H9 (cell line): ENCODE results near the gene ERVK3-1. TPM values are rescaled to one million over a fixed set of nuclear protein-coding genes. Genes with fewer than 3 reads are reported as not detected.

Experiments used
- DNase-seq: peaks from one replicate; pipeline ENCODE4 v3.0.0-alpha.2; 2017
- H2AFZ ChIP-seq: one replicate; pipeline ENCODE4 v1.6.1; 2013; ENCODE audit warnings: mild to moderate bottlenecking, low read length, control low read depth, moderate library complexity
- H2AK5ac ChIP-seq: 2 replicates; pipeline ENCODE4 v1.6.1; 2013; ENCODE audit warnings: low read length, control low read depth, mixed read lengths; ENCODE audit not compliant: insufficient read length
- H2BK120ac ChIP-seq: one replicate; pipeline ENCODE4 v1.6.1; 2013; ENCODE audit warnings: low read depth, mild to moderate bottlenecking, low read length, control low read depth, inconsistent platforms; ENCODE audit not compliant: poor library complexity, severe bottlenecking
- H2BK12ac ChIP-seq: 2 replicates; pipeline ENCODE4 v1.6.1; 2013; ENCODE audit warnings: low read length, control low read depth, mixed read lengths, low read depth; ENCODE audit not compliant: insufficient read length
- H2BK15ac ChIP-seq: 2 replicates; pipeline ENCODE4 v1.6.1; 2013; ENCODE audit warnings: low read depth, low read length, control low read depth
- H2BK20ac ChIP-seq: one replicate; pipeline ENCODE4 v1.6.1; 2013; ENCODE audit warnings: low read depth, mild to moderate bottlenecking, low read length, control low read depth, inconsistent platforms; ENCODE audit not compliant: poor library complexity, severe bottlenecking
- H2BK5ac ChIP-seq: 2 replicates; pipeline ENCODE4 v1.6.1; 2013; ENCODE audit warnings: low read length, control low read depth, mixed read lengths; ENCODE audit not compliant: insufficient read length
- H3K14ac ChIP-seq: 2 replicates; pipeline ENCODE4 v1.6.1; 2013; ENCODE audit warnings: low read length, control low read depth; ENCODE audit not compliant: insufficient read depth
- H3K18ac ChIP-seq: 2 replicates; pipeline ENCODE4 v1.6.1; 2013; ENCODE audit warnings: low read depth, mild to moderate bottlenecking, mixed read lengths, low read length, control low read depth; ENCODE audit not compliant: insufficient read length
- H3K23ac ChIP-seq: 2 replicates; pipeline ENCODE4 v1.6.1; 2013; ENCODE audit warnings: low read length, control low read depth, mixed read lengths, low read depth; ENCODE audit not compliant: insufficient read length
- H3K23me2 ChIP-seq: 2 replicates; pipeline ENCODE4 v1.6.1; 2013; ENCODE audit warnings: low read depth, mild to moderate bottlenecking, mixed read lengths, low read length, control low read depth; ENCODE audit not compliant: insufficient read length, poor library complexity, severe bottlenecking
- H3K27ac ChIP-seq: 2 replicates; pipeline ENCODE4 v1.5.1; 2013; ENCODE audit warnings: low read length, control low read depth, mixed read lengths, low read depth; ENCODE audit not compliant: insufficient read length
- H3K27me3 ChIP-seq: 2 replicates; pipeline ENCODE4 v1.6.1; 2013; ENCODE audit warnings: low read length, control low read depth, inconsistent platforms; ENCODE audit not compliant: insufficient read depth
- H3K4ac ChIP-seq: 2 replicates; pipeline ENCODE4 v1.6.1; 2013; ENCODE audit warnings: low read depth, mild to moderate bottlenecking, control low read depth, inconsistent platforms, low read length, moderate library complexity
- H3K4me1 ChIP-seq: 2 replicates; pipeline ENCODE4 v1.6.1; 2013; ENCODE audit warnings: low read length, control low read depth, inconsistent platforms; ENCODE audit not compliant: insufficient read depth
- H3K4me2 ChIP-seq: 2 replicates; pipeline ENCODE4 v1.6.1; 2013; ENCODE audit warnings: low read length, control low read depth, mixed read lengths; ENCODE audit not compliant: insufficient read length, insufficient read depth
- H3K56ac ChIP-seq: 2 replicates; pipeline ENCODE4 v1.6.1; 2013; ENCODE audit warnings: low read depth, mild to moderate bottlenecking, mixed read lengths, low read length, control low read depth; ENCODE audit not compliant: insufficient read length
- H3K79me1 ChIP-seq: 2 replicates; pipeline ENCODE4 v1.6.1; 2013; ENCODE audit warnings: low read depth, mild to moderate bottlenecking, moderate library complexity, low read length, control low read depth, inconsistent platforms; ENCODE audit not compliant: insufficient read depth, poor library complexity, severe bottlenecking
- H3K79me2 ChIP-seq: 2 replicates; pipeline ENCODE4 v1.6.1; 2013; ENCODE audit warnings: low read length, control low read depth, inconsistent platforms; ENCODE audit not compliant: insufficient read depth
- H3K9ac ChIP-seq: 2 replicates; pipeline ENCODE4 v1.6.1; 2013; ENCODE audit warnings: low read length, control low read depth, mixed read lengths; ENCODE audit not compliant: insufficient read length; ENCODE audit errors: extremely low read depth
- H3K9me3 ChIP-seq: one replicate; pipeline ENCODE4 v1.6.1; 2013; ENCODE audit warnings: low read depth, low read length, inconsistent platforms; ENCODE audit not compliant: control insufficient read depth
- H3T11ph ChIP-seq: one replicate; pipeline ENCODE4 v1.6.1; 2013; ENCODE audit warnings: mild to moderate bottlenecking, low read length, control low read depth, inconsistent platforms
- H4K20me1 ChIP-seq: one replicate; pipeline ENCODE4 v1.6.1; 2013; ENCODE audit not compliant: control insufficient read depth, insufficient read length, insufficient read depth
- H4K5ac ChIP-seq: 2 replicates; pipeline ENCODE4 v1.6.1; 2013; ENCODE audit warnings: low read depth, mild to moderate bottlenecking, mixed read lengths, low read length, control low read depth; ENCODE audit not compliant: insufficient read length
- H4K8ac ChIP-seq: replicated peaks from 2 replicates; pipeline ENCODE4 v1.6.1; 2013; ENCODE audit warnings: low read length, control low read depth, mixed read lengths, low read depth; ENCODE audit not compliant: insufficient read length
- H4K91ac ChIP-seq: 2 replicates; pipeline ENCODE4 v1.6.1; 2013; ENCODE audit warnings: low read depth, mild to moderate bottlenecking, moderate library complexity, mixed read lengths, low read length, control low read depth; ENCODE audit not compliant: insufficient read length
- H3K27ac Mint-ChIP-seq, 3 experiments: 2 replicates in 2 of 3; 3 replicates in 1 of 3; pipeline ENCODE4 v1.8.0; 2020 to 2021; ENCODE audit warnings: mixed read lengths in 3 of 3, mild to moderate bottlenecking in 1 of 3, moderate library complexity in 1 of 3
- H3K27me3 Mint-ChIP-seq: 2 replicates; pipeline ENCODE4 v1.8.0; 2021; ENCODE audit warnings: low read depth, mild to moderate bottlenecking, moderate library complexity, mixed read lengths
- H3K36me3 Mint-ChIP-seq, 3 experiments: 2 replicates in 2 of 3; 3 replicates in 1 of 3; pipeline ENCODE4 v1.8.0; 2020 to 2021; ENCODE audit warnings: low read depth in 3 of 3, mixed read lengths in 3 of 3; ENCODE audit not compliant: insufficient read depth in 1 of 3
- H3K4me1 Mint-ChIP-seq, 2 experiments: 2 replicates each; pipeline ENCODE4 v1.8.0; 2020; ENCODE audit warnings: mixed read lengths in 2 of 2
- H3K4me3 Mint-ChIP-seq, 2 experiments: 2 replicates in 1 of 2; 3 replicates in 1 of 2; pipeline ENCODE4 v1.8.0; 2020 to 2021; ENCODE audit warnings: mild to moderate bottlenecking in 2 of 2, mixed read lengths in 2 of 2, moderate library complexity in 1 of 2
- H3K9me3 Mint-ChIP-seq, 2 experiments: 2 replicates in 1 of 2; 3 replicates in 1 of 2; pipeline ENCODE4 v1.8.0; 2020; ENCODE audit warnings: mild to moderate bottlenecking in 2 of 2, mixed read lengths in 2 of 2, moderate library complexity in 1 of 2
- WGBS: extraction: QIAGEN DNeasy Blood & Tissue Kit; methylation state at CpG from one replicate; pipeline ENCODE4 v1.1.7; 2013; ENCODE audit warnings: missing lambda C conversion rate, low lambda C conversion rate, mixed read lengths; ENCODE audit not compliant: insufficient read length; ENCODE audit errors: extremely low coverage; 5-methylcytosine and 5-hydroxymethylcytosine counted together
- total RNA-seq: library from RNA; stranded (reverse); gene quantifications from 2 replicates; pipeline ENCODE4 v1.2.1, GENCODE V29; 2021
- TF ChIP-seq, protein P1 (sequence below): fragments of 200-600 bp; sonication (generic); conservative IDR thresholded peaks from 3 replicates; pipeline ENCODE4 v1.8.0; 2021; ENCODE audit warnings: antibody characterized with exemption, mild to moderate bottlenecking

ERVK3-1 gene
- total RNA-seq, 1 experiment from 2014 or later = 43.7 TPM

- H3K4ac ChIP-seq = no peak overlapping the region
- H3T11ph ChIP-seq = no peak overlapping the region
- no peak overlapping the region for H3K56ac ChIP-seq
- no peaks in the 10 kb centered on the region for H3K23me2 ChIP-seq
- Mint-ChIP-seq H3K27ac (no peak overlapping the region; a peak in 1 of 7 replicates), H3K4me1 (no peaks in the 10 kb centered on the region), H3K36me3 (peaks cover 14 to 34% (median 24%) of the 10 kb centered on the region in 3 experiments; a peak in 6 of 7 replicates), H3K4me3 (no peak overlapping the region), H3K27me3 (no peaks in the 10 kb centered on the region), H3K9me3 (no peaks in the 10 kb centered on the region; a peak in 1 of 5 replicates)
- H3K79me2 ChIP-seq = no peaks in the 10 kb centered on the region
- no peaks in the 10 kb centered on the region for H4K20me1 ChIP-seq
- no peak overlapping the region for H4K5ac ChIP-seq
- TF ChIP-seq, protein P1, sequence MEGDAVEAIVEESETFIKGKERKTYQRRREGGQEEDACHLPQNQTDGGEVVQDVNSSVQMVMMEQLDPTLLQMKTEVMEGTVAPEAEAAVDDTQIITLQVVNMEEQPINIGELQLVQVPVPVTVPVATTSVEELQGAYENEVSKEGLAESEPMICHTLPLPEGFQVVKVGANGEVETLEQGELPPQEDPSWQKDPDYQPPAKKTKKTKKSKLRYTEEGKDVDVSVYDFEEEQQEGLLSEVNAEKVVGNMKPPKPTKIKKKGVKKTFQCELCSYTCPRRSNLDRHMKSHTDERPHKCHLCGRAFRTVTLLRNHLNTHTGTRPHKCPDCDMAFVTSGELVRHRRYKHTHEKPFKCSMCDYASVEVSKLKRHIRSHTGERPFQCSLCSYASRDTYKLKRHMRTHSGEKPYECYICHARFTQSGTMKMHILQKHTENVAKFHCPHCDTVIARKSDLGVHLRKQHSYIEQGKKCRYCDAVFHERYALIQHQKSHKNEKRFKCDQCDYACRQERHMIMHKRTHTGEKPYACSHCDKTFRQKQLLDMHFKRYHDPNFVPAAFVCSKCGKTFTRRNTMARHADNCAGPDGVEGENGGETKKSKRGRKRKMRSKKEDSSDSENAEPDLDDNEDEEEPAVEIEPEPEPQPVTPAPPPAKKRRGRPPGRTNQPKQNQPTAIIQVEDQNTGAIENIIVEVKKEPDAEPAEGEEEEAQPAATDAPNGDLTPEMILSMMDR = no peak
- H3K27ac ChIP-seq = no peak overlapping the region
- H3K9ac ChIP-seq = no peak overlapping the region
- H3K23ac ChIP-seq = no peak overlapping the region
- H2BK5ac ChIP-seq = no peak overlapping the region
- no CpG with 5 or more reads among the region's 1 CpG for WGBS
- DNase-seq = no peak
- no peak overlapping the region for H2AK5ac ChIP-seq
- H3K27me3 ChIP-seq = no peaks in the 10 kb centered on the region
- H2BK12ac ChIP-seq = no peak overlapping the region
- H4K91ac ChIP-seq = no peak overlapping the region
- no peak overlapping the region for H3K18ac ChIP-seq
- no peak overlapping the region for H2BK15ac ChIP-seq
- H3K4me2 ChIP-seq = no peak overlapping the region
- no peak overlapping the region for H2BK120ac ChIP-seq
- no peaks in the 10 kb centered on the region for H3K4me1 ChIP-seq
- H3K14ac ChIP-seq = no peak overlapping the region
- no peak overlapping the region for H2AFZ ChIP-seq
- H3K79me1 ChIP-seq = no peaks in the 10 kb centered on the region
- no peak overlapping the region for H4K8ac ChIP-seq
- no peak overlapping the region for H2BK20ac ChIP-seq
- no peaks in the 10 kb centered on the region for H3K9me3 ChIP-seq
Observed at GRCh38 chr19:58336216-58336615, 31.0 kb downstream of the ERVK3-1 start.
